ENCODE results near the gene PA2G4.

DNA sequence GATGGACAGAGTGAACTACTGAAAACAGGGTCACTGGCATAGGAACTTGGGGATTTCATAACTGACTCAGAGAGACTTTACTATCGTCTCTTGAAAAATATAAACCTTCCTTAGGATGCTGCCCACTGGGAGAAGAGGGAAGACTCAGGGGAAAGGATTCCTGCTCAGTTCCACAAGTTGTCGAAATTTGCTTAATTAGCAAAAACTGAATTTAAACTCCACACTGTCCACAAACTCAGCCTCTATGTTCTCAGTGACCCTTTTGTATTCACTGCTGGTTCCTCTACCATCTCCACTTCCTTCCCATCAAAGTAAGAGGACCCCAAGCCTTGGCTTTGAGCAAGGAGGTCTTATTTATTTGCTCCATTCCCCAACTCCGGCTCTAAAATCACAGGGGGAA is 40.9 kb downstream of the PA2G4 start:
- TF ChIP-seq, protein P1, sequence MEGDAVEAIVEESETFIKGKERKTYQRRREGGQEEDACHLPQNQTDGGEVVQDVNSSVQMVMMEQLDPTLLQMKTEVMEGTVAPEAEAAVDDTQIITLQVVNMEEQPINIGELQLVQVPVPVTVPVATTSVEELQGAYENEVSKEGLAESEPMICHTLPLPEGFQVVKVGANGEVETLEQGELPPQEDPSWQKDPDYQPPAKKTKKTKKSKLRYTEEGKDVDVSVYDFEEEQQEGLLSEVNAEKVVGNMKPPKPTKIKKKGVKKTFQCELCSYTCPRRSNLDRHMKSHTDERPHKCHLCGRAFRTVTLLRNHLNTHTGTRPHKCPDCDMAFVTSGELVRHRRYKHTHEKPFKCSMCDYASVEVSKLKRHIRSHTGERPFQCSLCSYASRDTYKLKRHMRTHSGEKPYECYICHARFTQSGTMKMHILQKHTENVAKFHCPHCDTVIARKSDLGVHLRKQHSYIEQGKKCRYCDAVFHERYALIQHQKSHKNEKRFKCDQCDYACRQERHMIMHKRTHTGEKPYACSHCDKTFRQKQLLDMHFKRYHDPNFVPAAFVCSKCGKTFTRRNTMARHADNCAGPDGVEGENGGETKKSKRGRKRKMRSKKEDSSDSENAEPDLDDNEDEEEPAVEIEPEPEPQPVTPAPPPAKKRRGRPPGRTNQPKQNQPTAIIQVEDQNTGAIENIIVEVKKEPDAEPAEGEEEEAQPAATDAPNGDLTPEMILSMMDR (IDR thresholded peaks at IDR 0.05; ENCODE audit: borderline replicate concordance, extremely low read depth, low read length, poor library complexity, severe bottlenecking) = no peak
- TF ChIP-seq EZH2 (IDR thresholded peaks at IDR 0.05; ENCODE audit: borderline replicate concordance, low read depth, low read length, severe bottlenecking) = no peak
